Thyroid gland (tissue), 4 donors: ENCODE results near the gene CACNA1A.

ENCODE experiments used
- POLR2A ChIP-seq, 2 donors: fragments of 450-650 bp; IDR thresholded peaks; one replicate each; pipeline ENCODE4 v1.6.1; 2017; ENCODE audit warnings: antibody characterized with exemption in 2 of 2, mild to moderate bottlenecking in 2 of 2, moderate library complexity in 1 of 2
- TF ChIP-seq, protein P1 (sequence below), 6 experiments: fragments of 200-600 bp in 3 of 6; fragments of 450-650 bp in 3 of 6; sonication (generic) in 3 of 6; IDR thresholded peaks; one replicate each; pipeline ENCODE4 v1.5.1; 2016 to 2019; ENCODE audit warnings: antibody characterized with exemption in 6 of 6, mild to moderate bottlenecking in 2 of 6, inconsistent platforms in 1 of 6, moderate library complexity in 1 of 6

DNA sequence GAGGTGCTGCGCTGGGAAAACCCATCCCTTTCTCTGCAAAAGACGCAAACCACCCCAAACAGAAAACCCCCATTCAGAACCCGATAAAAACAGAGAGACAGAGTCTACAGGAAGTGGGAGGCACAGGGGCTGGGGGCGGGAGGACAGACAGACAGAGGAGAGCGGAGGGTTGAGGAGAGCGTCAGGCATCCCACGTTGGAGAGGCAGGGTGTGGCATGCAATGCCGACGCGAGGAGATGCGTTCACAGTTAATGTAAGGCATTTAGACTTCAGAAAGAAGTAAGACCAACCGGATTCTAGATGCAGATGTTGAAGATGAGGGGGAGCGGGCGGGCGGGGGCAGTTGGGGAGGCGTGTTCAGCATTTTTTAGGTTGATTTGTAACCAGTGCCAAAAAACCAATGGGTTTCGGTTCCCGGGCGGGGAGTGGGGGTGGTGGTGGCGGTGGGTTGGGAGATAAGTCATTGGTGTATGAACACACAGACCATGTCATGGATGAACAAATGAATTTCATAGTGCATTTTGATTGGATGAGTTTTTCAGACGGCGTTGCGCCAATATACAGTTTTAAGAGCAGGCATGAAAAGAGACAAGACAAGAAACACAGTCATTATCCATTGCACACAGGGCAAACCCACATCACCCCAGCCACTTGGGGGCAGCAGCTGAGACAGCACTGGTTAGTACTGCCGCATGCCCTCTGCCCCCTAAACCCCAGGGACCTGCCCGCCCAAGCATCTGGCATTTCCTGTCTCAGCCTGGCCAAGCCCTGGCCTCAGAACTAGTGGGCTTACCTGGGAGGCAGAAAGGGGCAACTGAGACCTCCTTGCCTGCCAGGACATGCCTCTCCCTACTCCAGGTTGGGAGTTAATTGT, 264.8 kb downstream of the CACNA1A start:
- TF ChIP-seq, protein P1, sequence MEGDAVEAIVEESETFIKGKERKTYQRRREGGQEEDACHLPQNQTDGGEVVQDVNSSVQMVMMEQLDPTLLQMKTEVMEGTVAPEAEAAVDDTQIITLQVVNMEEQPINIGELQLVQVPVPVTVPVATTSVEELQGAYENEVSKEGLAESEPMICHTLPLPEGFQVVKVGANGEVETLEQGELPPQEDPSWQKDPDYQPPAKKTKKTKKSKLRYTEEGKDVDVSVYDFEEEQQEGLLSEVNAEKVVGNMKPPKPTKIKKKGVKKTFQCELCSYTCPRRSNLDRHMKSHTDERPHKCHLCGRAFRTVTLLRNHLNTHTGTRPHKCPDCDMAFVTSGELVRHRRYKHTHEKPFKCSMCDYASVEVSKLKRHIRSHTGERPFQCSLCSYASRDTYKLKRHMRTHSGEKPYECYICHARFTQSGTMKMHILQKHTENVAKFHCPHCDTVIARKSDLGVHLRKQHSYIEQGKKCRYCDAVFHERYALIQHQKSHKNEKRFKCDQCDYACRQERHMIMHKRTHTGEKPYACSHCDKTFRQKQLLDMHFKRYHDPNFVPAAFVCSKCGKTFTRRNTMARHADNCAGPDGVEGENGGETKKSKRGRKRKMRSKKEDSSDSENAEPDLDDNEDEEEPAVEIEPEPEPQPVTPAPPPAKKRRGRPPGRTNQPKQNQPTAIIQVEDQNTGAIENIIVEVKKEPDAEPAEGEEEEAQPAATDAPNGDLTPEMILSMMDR (IDR thresholded peaks at IDR 0.05) = no peak
- no peak for TF ChIP-seq POLR2A (IDR thresholded peaks at IDR 0.05)
